Prostate gland (tissue), 2 donors: ENCODE results near the gene PRDM1.

Experiments
- CTCF ChIP-seq, 4 experiments: fragments of 200-600 bp in 2 of 4; fragments of 450-650 bp in 2 of 4; sonication (generic) in 2 of 4; IDR thresholded peaks; 1 replicate in 3 of 4; 2 replicates in 1 of 4; pipeline ENCODE4 v1.5.1; 2016 to 2019; ENCODE audit warnings: antibody characterized with exemption in 4 of 4, mild to moderate bottlenecking in 2 of 4, moderate library complexity in 2 of 4
- POLR2AphosphoS5 ChIP-seq: sonication (generic); formaldehyde crosslinking; IDR thresholded peaks from one replicate; pipeline ENCODE4 v1.6.1; 2017; ENCODE audit warnings: antibody characterized with exemption

- TF ChIP-seq CTCF (IDR thresholded peaks at IDR 0.05) (no peak), POLR2AphosphoS5 (peak; percentile 10)
Measured at GRCh38 chr6:106098383-106099234, 12.5 kb downstream of the PRDM1 start.
